Adrenal gland (tissue), 5 donors: Measurements from ENCODE around the gene REPS1.

Experiments used
- POLR2A ChIP-seq, 2 donors: fragments of 450-650 bp; IDR thresholded peaks; one replicate each; pipeline ENCODE4 v1.6.1; 2017; ENCODE audit warnings: antibody characterized with exemption in 2 of 2, mild to moderate bottlenecking in 2 of 2, moderate library complexity in 1 of 2
- TF ChIP-seq, protein P1 (sequence below), 6 experiments: fragments of 450-650 bp in 4 of 6; fragments of 200-600 bp in 2 of 6; sonication (generic) in 1 of 6; IDR thresholded peaks; 1 replicate in 5 of 6; 2 replicates in 1 of 6; pipeline versions ENCODE4 v1.5.1 to v1.8.0; 2016 to 2021; ENCODE audit warnings: antibody characterized with exemption in 6 of 6, mild to moderate bottlenecking in 2 of 6, moderate library complexity in 1 of 6
- donor health status: DM: no; HTN: no; CAD: no.

DNA sequence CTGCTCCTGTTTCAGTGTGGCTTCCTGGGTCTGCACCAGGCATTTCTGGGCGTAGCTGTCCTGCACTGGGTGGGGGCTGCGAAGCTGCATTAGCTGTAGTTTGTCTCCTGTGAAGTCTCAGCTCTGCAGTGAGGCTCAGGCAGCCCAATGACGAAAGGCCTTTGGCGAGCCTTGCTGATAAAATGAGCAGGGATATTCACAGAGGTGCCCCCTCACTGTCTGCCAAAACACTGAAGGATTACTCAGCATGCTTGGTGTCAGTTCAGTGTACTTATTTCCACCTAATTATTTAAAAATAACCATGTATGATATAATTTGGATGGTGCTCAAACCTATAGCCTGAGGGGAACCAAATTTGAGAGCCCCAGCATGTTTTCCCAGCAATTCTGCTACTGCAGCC, 118.7 kb downstream of the REPS1 start:
- TF ChIP-seq, protein P1, sequence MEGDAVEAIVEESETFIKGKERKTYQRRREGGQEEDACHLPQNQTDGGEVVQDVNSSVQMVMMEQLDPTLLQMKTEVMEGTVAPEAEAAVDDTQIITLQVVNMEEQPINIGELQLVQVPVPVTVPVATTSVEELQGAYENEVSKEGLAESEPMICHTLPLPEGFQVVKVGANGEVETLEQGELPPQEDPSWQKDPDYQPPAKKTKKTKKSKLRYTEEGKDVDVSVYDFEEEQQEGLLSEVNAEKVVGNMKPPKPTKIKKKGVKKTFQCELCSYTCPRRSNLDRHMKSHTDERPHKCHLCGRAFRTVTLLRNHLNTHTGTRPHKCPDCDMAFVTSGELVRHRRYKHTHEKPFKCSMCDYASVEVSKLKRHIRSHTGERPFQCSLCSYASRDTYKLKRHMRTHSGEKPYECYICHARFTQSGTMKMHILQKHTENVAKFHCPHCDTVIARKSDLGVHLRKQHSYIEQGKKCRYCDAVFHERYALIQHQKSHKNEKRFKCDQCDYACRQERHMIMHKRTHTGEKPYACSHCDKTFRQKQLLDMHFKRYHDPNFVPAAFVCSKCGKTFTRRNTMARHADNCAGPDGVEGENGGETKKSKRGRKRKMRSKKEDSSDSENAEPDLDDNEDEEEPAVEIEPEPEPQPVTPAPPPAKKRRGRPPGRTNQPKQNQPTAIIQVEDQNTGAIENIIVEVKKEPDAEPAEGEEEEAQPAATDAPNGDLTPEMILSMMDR (IDR thresholded peaks at IDR 0.05) = no peak
- no peak for TF ChIP-seq POLR2A (IDR thresholded peaks at IDR 0.05)
